GM19035 (cell line): ENCODE results near the gene ALB.
"Not testable (repeated sequence)": the region's sequence is repeated elsewhere in the genome, so short reads cannot be mapped to it uniquely, and the experiment has no call there.

ENCODE experiments used
- ATAC-seq: cut with Tn5 transposase; IDR thresholded peaks from one replicate; pipeline ENCODE4 v1.9.1; 2021; ENCODE audit not compliant: unreplicated experiment

ALB gene

GRCh38 chr4:73404042-73404441 is at the start of gene ALB:
Gene ALB (plus strand): TSS chr4:73404287. CDS start chr4:73404328, 41 bp downstream.
- no peak for ATAC-seq

GRCh38 chr4:73357174-73357573 is 46.9 kb upstream of the ALB start:
- not testable (repeated sequence) for ATAC-seq

- ATAC-seq, result not testable (repeated sequence)
Observed at GRCh38 chr4:73369506-73370199, 34.4 kb upstream of the ALB start.

- no peak for ATAC-seq
Observed at GRCh38 chr4:73375328-73375741, 28.8 kb upstream of the ALB start.

GRCh38 chr4:73376251-73376650 is 27.8 kb upstream of the ALB start:
- no peak for ATAC-seq

GRCh38 chr4:73376976-73377375 is 27.1 kb upstream of the ALB start:
- ATAC-seq, result no peak

GRCh38 chr4:73378887-73379286 is 25.2 kb upstream of the ALB start:
- ATAC-seq, result no peak

GRCh38 chr4:73379946-73380345 is 24.1 kb upstream of the ALB start:
- no peak for ATAC-seq

- no peak for ATAC-seq
Observed at GRCh38 chr4:73381214-73381613, 22.9 kb upstream of the ALB start.

- no peak for ATAC-seq
Observed at GRCh38 chr4:73383452-73383851, 20.6 kb upstream of the ALB start.

GRCh38 chr4:73387552-73387951 is 16.5 kb upstream of the ALB start:
- ATAC-seq, result no peak

GRCh38 chr4:73388887-73389286 is 15.2 kb upstream of the ALB start:
- ATAC-seq, result no peak

GRCh38 chr4:73389663-73390062 is 14.4 kb upstream of the ALB start:
- not testable (repeated sequence) for ATAC-seq

- no peak for ATAC-seq
Observed at GRCh38 chr4:73391774-73392173, 12.3 kb upstream of the ALB start.

- ATAC-seq, result no peak
Observed at GRCh38 chr4:73392936-73393335, 11.2 kb upstream of the ALB start.

GRCh38 chr4:73396304-73396703 is 7.8 kb upstream of the ALB start:
- no peak for ATAC-seq

- no peak for ATAC-seq
Observed at GRCh38 chr4:73396993-73397972, 6.8 kb upstream of the ALB start.

- no peak for ATAC-seq
Observed at GRCh38 chr4:73401412-73401811, 2.7 kb upstream of the ALB start.

- no peak for ATAC-seq
Observed at GRCh38 chr4:73404457-73404856, 370 bp downstream of the ALB start.

GRCh38 chr4:73405138-73405537 is 1.1 kb downstream of the ALB start:
- ATAC-seq, result no peak

GRCh38 chr4:73406548-73406875 is 2.4 kb downstream of the ALB start:
- no peak for ATAC-seq

GRCh38 chr4:73407227-73407673 is 3.2 kb downstream of the ALB start:
- no peak for ATAC-seq
